GM12892 (cell line): ENCODE results near the gene SLC35G1.

ENCODE experiments used
- DNase-seq: peaks from one replicate; pipeline ENCODE4 v3.0.0; 2011; ENCODE audit not compliant: insufficient read length
- FAIRE-seq: peaks from 2 replicates; lab custom pipeline; 2011; peaks lifted over from hg19 to GRCh38; lab: Jason Lieb, UNC
- POLR2A ChIP-seq: IDR thresholded peaks from 2 replicates; pipeline ENCODE4 v1.6.1; 2011; ENCODE audit warnings: low read depth, low read length, control low read depth
- POLR2AphosphoS5 ChIP-seq: IDR thresholded peaks from 2 replicates; pipeline ENCODE4 v1.6.1; 2011; ENCODE audit warnings: low read depth, low read length, control low read depth
- TAF1 ChIP-seq: IDR thresholded peaks from 2 replicates; pipeline ENCODE4 v1.6.1; 2011; ENCODE audit warnings: low read depth, mild to moderate bottlenecking, control low read depth, low read length, borderline replicate concordance

The SLC35G1 gene

DNA sequence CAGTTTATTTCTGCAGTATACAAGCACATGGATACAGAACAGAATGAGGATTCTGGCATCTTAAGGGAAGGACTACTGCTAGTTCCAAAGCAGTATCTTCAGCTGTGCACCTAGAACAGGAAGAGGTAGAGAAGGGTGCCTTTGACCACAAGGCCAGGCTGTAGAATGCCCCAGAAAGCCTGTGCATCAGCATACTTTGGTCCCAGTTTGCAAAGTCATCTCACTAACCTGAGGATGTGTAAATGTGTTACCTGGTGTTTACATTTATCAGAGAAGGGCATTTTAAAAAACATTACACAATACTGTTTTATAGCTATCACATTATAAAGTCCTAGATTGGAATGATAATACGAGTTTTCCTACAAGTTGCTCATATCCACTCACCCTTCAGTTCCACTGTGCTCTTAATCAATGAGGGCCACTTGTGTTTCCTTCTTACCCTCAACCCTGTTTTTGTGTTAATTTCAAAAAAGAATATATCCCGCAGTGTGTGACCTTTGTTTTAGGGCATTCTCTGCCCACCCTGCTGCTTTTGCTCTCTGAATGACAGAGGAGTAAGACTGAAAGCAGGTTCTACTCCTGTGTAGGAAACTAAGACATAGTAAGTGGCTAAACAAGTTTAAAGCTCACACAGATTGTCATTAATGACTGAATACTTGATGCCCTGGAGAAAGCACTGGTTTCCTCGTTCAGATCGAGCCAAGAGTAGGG is 3.4 kb downstream of the SLC35G1 start:
- FAIRE-seq: no peak
- DNase-seq: no peak
- TF ChIP-seq POLR2A (no peak), TAF1 (no peak), POLR2AphosphoS5 (no peak)

DNA sequence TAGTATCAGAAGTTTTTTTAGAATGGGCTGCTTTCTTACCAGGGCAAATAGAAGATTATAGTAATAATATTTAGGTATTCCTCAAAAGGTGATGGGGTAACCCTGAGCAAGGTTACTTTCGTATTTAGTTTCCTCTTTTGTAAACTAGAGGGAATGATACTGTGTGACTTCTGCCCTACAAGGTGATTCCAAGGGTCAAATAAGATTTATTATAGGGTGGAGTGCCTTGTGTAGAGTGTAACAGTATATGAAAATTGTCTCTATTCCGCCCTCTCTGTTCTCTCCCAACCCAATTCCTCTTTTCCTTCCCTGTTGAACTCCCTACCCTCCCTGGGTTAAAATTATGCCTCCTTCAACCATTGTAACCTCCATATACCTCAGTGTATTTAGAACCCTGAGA is 5.3 kb downstream of the SLC35G1 start:
- no peak for FAIRE-seq
- no peak for TF ChIP-seq POLR2A
- no peak for TF ChIP-seq POLR2AphosphoS5
- TF ChIP-seq TAF1: no peak
- no peak for DNase-seq

DNA sequence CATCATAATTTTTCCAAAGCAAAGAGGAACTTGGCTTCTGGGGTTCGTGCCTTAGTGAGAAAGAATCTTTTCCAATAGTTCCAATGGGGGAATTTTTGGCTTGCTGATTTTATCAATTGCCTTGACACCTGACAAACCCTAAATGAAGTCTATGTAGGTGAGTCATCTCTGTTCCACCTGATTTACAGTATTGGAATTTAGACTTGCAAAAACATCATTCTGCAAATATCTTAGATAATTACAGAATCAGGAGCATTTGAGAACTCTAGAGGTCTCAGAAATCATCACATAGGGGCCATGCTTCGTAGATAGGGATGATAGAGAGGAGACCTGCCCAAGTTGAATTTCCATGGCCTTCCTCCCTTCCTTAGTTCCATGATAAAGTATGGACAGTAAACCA is 9.3 kb downstream of the SLC35G1 start:
- DNase-seq (no peak), FAIRE-seq (no peak)
- TF ChIP-seq TAF1 (no peak), POLR2A (no peak), POLR2AphosphoS5 (no peak)

DNA sequence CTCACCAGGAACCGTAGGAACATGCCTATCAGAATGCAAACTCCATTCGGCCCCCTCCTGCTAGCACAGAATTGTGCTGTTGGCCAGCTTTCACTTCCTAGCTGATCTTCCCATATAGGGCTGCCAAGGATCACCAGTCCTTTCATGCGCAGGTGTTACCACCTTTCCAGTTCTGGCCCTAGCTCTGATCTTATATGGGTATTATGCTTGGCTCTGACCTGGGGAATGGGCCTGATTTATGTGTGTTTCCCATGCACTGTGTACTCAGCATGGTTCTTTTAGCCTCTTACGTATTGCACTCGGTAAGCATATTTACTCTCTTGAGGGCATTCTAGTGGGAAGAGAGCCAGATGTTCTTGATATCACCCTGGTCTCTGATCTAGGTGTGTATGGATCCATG is 11.1 kb downstream of the SLC35G1 start:
- FAIRE-seq (no peak), DNase-seq (no peak)
- TF ChIP-seq TAF1: no peak
- no peak for TF ChIP-seq POLR2AphosphoS5
- TF ChIP-seq POLR2A: no peak

DNA sequence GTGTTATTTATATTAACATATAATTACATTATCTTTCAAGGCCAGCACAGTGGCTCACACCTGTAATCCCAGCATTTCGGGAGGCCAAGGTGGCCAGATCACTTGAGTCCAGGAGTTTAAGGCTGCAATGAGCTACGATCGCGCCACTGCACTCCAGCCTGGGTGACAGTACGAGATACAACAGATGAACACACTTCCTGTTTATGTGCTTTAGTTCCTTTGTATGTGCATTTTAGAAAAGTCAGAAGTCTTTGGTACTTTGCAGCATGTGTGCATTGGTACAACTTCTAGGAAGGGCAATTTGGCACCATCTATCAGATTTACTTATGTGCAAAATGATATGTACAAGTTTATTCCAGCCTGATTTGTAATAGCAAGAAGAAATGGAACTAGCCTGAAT is 13.3 kb downstream of the SLC35G1 start:
- DNase-seq: no peak
- TF ChIP-seq POLR2A: no peak
- TF ChIP-seq POLR2AphosphoS5: no peak
- TF ChIP-seq TAF1: no peak
- FAIRE-seq: no peak

DNA sequence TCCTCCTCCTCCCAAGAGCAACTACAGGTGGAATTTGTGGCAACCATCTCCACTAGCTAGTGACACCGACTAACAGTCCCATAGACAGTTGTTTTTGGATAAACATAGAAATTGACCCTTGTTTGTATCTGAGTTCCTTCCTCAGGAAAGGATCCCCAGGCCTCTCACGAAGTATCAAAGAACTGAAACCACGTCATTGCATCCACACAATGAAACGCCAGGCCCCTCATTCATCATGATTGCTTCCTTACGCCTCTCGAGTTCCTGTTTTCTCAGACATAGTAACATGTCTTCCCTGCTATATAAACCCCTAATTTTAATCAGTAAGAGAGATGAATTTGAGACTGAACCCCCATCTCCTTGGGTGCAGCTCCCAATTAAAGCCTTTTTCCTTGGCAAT is 18.1 kb downstream of the SLC35G1 start:
- no peak for DNase-seq
- FAIRE-seq: no peak
- TF ChIP-seq POLR2A: no peak
- TF ChIP-seq TAF1: no peak
- TF ChIP-seq POLR2AphosphoS5: no peak

DNA sequence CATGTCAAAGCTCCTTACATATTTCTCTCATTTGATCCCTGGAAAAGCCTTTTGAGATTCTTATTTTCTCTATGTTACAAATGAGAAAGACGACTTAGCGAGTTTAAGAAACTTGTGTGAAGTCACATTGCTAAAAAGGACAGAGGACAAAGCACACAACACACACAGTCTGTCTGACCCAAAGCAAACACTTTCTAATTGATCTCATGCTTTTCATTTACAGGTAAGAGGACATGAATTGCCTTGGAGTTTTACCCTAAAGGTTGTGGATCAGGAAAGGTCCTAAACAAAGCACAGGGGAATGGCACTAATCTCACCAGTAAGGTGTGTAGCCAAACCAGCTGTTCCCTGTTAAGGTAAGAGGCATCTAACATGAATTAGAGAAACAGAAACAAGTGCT is 18.7 kb downstream of the SLC35G1 start:
- DNase-seq: no peak
- TF ChIP-seq TAF1: no peak
- TF ChIP-seq POLR2A: no peak
- TF ChIP-seq POLR2AphosphoS5: no peak
- FAIRE-seq: no peak

DNA sequence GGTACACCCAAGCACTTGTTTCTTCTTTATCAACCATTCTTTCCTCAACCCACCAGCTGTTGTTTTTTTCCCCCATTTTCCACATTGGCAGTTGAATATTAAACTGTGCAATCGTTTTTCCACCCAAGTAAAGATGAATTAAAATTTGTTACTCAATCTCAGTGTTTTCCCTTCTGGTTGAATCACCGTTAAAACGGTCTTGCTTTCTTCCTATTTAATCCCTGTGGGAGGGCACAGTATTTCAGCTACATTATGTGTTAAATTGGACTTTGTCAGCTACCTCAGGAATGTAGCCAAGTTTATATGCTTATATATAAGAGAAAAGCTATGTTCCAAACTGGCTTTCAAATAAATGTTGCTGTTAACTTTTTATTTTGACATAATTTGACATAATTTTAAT is 19.9 kb downstream of the SLC35G1 start:
- no peak for FAIRE-seq
- no peak for TF ChIP-seq POLR2A
- TF ChIP-seq POLR2AphosphoS5: no peak
- TF ChIP-seq TAF1: no peak

DNA sequence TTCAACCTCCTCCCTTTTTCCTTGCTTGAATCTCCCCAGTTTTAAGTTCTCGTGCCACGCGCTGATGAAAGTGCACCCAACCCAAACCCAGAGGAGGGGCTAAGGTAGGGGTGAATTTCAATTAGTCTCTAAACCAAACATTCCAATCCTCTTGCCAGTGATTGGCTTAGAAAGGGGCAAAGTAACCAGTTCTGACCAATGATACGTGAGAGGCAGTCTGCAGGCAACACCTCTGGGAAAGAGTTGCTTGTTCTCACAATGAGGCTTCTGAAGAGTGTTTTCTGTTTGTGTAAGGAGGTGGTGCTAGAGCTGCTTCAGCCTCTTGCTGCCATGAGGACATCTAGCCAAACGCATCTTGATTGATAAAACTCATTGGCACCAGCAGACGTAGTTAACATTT is 21.8 kb downstream of the SLC35G1 start:
- TF ChIP-seq POLR2AphosphoS5 (no peak), TAF1 (no peak), POLR2A (no peak)
- DNase-seq: no peak
- no peak for FAIRE-seq

More for the DNA sequence above, 19.9 kb downstream of the SLC35G1 start:
- DNase-seq: no peak

DNA sequence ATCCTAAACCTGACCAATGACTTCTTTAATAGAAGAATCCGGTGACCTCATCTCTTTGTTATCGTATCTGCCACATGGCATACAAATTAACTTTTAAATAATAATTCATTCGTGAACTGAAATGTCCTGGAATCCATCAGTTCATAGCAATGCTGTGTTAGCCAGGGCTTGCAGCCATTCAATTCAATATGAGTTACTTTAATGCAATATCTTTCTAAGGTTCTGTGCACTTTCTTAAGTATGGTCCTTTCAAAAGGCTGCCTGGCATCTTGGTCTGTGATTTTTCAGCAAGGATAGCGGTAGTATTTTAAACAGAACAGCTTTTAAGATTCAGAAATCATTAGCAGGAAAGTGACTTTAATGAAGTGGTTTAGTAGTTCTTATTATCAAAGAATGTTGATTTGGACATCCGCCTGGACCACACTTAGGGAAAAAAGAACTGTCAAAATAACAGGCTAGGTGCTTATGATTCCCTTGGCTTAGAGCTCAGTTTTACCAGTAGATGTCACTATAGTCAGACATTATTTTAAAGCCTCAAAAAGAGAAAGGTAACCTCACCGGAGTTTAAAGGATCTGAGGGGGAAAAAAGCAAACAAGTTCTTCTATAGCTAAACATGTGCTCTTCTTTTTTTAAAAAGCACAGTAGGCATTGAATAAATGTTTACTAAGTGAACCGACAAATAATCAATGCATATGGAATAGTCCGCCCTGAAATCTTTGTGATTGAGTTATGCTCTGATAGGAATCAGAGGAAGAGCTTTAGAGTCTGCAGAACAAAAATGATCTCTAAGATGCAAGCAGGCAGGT is 22.7 kb downstream of the SLC35G1 start:
- DNase-seq (no peak), FAIRE-seq (peak; percentile 21)
- no peak for TF ChIP-seq TAF1
- TF ChIP-seq POLR2A: no peak
- no peak for TF ChIP-seq POLR2AphosphoS5

DNA sequence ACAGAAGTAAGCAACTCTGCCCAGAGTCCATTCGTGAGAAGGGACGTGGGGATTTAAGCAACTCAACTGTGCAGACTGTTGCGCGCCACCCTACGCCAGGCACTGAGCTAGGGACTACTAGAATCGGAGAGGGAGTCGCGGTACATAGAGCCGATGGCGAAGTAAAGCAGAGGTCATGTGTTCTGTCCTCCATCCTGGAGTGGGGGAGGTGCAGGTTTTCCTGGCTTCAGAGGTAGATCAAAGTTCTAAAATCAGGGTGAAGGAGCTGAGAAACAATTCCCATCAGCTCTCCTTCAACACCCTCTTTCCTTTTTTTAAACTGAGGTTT is 23.2 kb downstream of the SLC35G1 start:
- DNase-seq (no peak), FAIRE-seq (no peak)

More for the DNA sequence above, 23.2 kb downstream of the SLC35G1 start:
- TF ChIP-seq TAF1 (no peak), POLR2AphosphoS5 (no peak), POLR2A (no peak)
